ENCODE results near the gene CACNA1H. TPM values are rescaled to one million over a fixed set of nuclear protein-coding genes. Genes with fewer than 3 reads are reported as not detected.
"Not testable (repeated sequence)": the region's sequence is repeated elsewhere in the genome, so short reads cannot be mapped to it uniquely, and the experiment has no call there.

CACNA1H gene
- total RNA-seq, 1 donor from 2014 or later: 0.05 TPM

- Mint-ChIP-seq H3K9me3 (no peaks in the 10 kb centered on the region), H3K36me3 (ENCODE audit: low read depth) (no peaks in the 10 kb centered on the region), H3K27me3 (no peaks in the 10 kb centered on the region), H3K27ac (no peak overlapping the region), H3K4me1 (no peaks in the 10 kb centered on the region), H3K4me3 (no peak overlapping the region)
- no peak for DNase-seq
- intact Hi-C loops (cut with micrococcal nuclease): no loop called here
These were observed 85.1 kb downstream of the CACNA1H start for GRCh38 chr16:1237990-1238389.

- H3K4me3 Mint-ChIP-seq; H3K27ac Mint-ChIP-seq; H3K4me1 Mint-ChIP-seq; DNase-seq; H3K9me3 Mint-ChIP-seq; H3K27me3 Mint-ChIP-seq; H3K36me3 Mint-ChIP-seq (ENCODE audit: low read depth); intact Hi-C loops (cut with micrococcal nuclease): not testable (repeated sequence)
These were observed 86.0 kb downstream of the CACNA1H start for GRCh38 chr16:1238909-1239308.

- DNase-seq; H3K4me1 Mint-ChIP-seq; H3K4me3 Mint-ChIP-seq; H3K9me3 Mint-ChIP-seq; H3K27ac Mint-ChIP-seq; H3K27me3 Mint-ChIP-seq; intact Hi-C loops (cut with micrococcal nuclease); H3K36me3 Mint-ChIP-seq (ENCODE audit: low read depth): not testable (repeated sequence)
These were observed 86.7 kb downstream of the CACNA1H start for GRCh38 chr16:1239575-1239974.

- H3K27ac Mint-ChIP-seq: not testable (repeated sequence)
These were observed 87.5 kb downstream of the CACNA1H start, which contains the start of gene TPSAB1 for GRCh38 chr16:1240436-1240835. Gene TPSAB1, plus strand, starts transcription at chr16:1240705. Its CDS starts 234 bp downstream, at chr16:1240939.

GRCh38 chr16:1241081-1241480 lies 88.2 kb downstream of the CACNA1H start:
- H3K27me3 Mint-ChIP-seq; H3K4me1 Mint-ChIP-seq; H3K4me3 Mint-ChIP-seq; H3K27ac Mint-ChIP-seq; H3K36me3 Mint-ChIP-seq (ENCODE audit: low read depth); DNase-seq; intact Hi-C loops (cut with micrococcal nuclease); H3K9me3 Mint-ChIP-seq: not testable (repeated sequence)

More at GRCh38 chr16:1240436-1240835, 87.5 kb downstream of the CACNA1H start, which contains the start of gene TPSAB1:
- intact Hi-C loops (cut with micrococcal nuclease); H3K4me3 Mint-ChIP-seq; DNase-seq; H3K4me1 Mint-ChIP-seq; H3K27me3 Mint-ChIP-seq; H3K9me3 Mint-ChIP-seq; H3K36me3 Mint-ChIP-seq (ENCODE audit: low read depth): not testable (repeated sequence)

GRCh38 chr16:1243363-1243762 lies 90.5 kb downstream of the CACNA1H start:
- H3K4me3 Mint-ChIP-seq; H3K36me3 Mint-ChIP-seq (ENCODE audit: low read depth); DNase-seq; H3K4me1 Mint-ChIP-seq; H3K27ac Mint-ChIP-seq; intact Hi-C loops (cut with micrococcal nuclease); H3K27me3 Mint-ChIP-seq; H3K9me3 Mint-ChIP-seq: not testable (repeated sequence)

GRCh38 chr16:1243907-1244850 lies 91.3 kb downstream of the CACNA1H start:
- intact Hi-C loops (cut with micrococcal nuclease); H3K9me3 Mint-ChIP-seq; H3K36me3 Mint-ChIP-seq (ENCODE audit: low read depth); DNase-seq; H3K27ac Mint-ChIP-seq; H3K4me1 Mint-ChIP-seq; H3K27me3 Mint-ChIP-seq; H3K4me3 Mint-ChIP-seq: not testable (repeated sequence)

GRCh38 chr16:1244881-1245280 lies 92.0 kb downstream of the CACNA1H start:
- intact Hi-C loops (cut with micrococcal nuclease): no loop called here
- H3K27ac Mint-ChIP-seq: no peak overlapping the region
- no peak overlapping the region for H3K4me3 Mint-ChIP-seq
- H3K36me3 Mint-ChIP-seq (ENCODE audit: low read depth): no peaks in the 10 kb centered on the region
- peaks cover 4% of the 10 kb centered on the region for H3K27me3 Mint-ChIP-seq
- no peaks in the 10 kb centered on the region for H3K9me3 Mint-ChIP-seq
- DNase-seq: no peak
- peaks cover 4% of the 10 kb centered on the region for H3K4me1 Mint-ChIP-seq

GRCh38 chr16:1245452-1246020 lies 92.6 kb downstream of the CACNA1H start:
- H3K36me3 Mint-ChIP-seq (ENCODE audit: low read depth): no peaks in the 10 kb centered on the region

GRCh38 chr16:1247903-1248537 lies 95.1 kb downstream of the CACNA1H start:
- H3K36me3 Mint-ChIP-seq (ENCODE audit: low read depth); H3K4me3 Mint-ChIP-seq; H3K27me3 Mint-ChIP-seq; intact Hi-C loops (cut with micrococcal nuclease); H3K9me3 Mint-ChIP-seq; H3K4me1 Mint-ChIP-seq; DNase-seq; H3K27ac Mint-ChIP-seq: not testable (repeated sequence)

More at GRCh38 chr16:1245452-1246020, 92.6 kb downstream of the CACNA1H start:
- H3K27ac Mint-ChIP-seq: no peak overlapping the region
- intact Hi-C loops (cut with micrococcal nuclease): no loop called here
- no peaks in the 10 kb centered on the region for H3K9me3 Mint-ChIP-seq
- H3K4me3 Mint-ChIP-seq: no peak overlapping the region
- peaks cover 4% of the 10 kb centered on the region for H3K4me1 Mint-ChIP-seq
- DNase-seq: no peak
- peaks cover 4% of the 10 kb centered on the region for H3K27me3 Mint-ChIP-seq

GRCh38 chr16:1249031-1249755 lies 96.3 kb downstream of the CACNA1H start:
- H3K27ac Mint-ChIP-seq; H3K27me3 Mint-ChIP-seq; DNase-seq; H3K36me3 Mint-ChIP-seq (ENCODE audit: low read depth); H3K4me1 Mint-ChIP-seq; intact Hi-C loops (cut with micrococcal nuclease); H3K4me3 Mint-ChIP-seq; H3K9me3 Mint-ChIP-seq: not testable (repeated sequence)

- DNase-seq; H3K36me3 Mint-ChIP-seq (ENCODE audit: low read depth); H3K4me1 Mint-ChIP-seq; H3K4me3 Mint-ChIP-seq; H3K9me3 Mint-ChIP-seq; H3K27me3 Mint-ChIP-seq; intact Hi-C loops (cut with micrococcal nuclease); H3K27ac Mint-ChIP-seq: not testable (repeated sequence)
These were observed 100.9 kb downstream of the CACNA1H start for GRCh38 chr16:1253701-1254364.

- intact Hi-C loops (cut with micrococcal nuclease); H3K36me3 Mint-ChIP-seq (ENCODE audit: low read depth); H3K27ac Mint-ChIP-seq; H3K27me3 Mint-ChIP-seq; H3K4me3 Mint-ChIP-seq; DNase-seq; H3K4me1 Mint-ChIP-seq; H3K9me3 Mint-ChIP-seq: not testable (repeated sequence)
These were observed 101.9 kb downstream of the CACNA1H start for GRCh38 chr16:1254821-1255220.
